Breast epithelium (tissue), 3 donors: ENCODE measurements around the gene ASIC3.
A peak's percentile ranks its signal among the peaks of the same experiment; 100 is the strongest.

Source experiments
- POLR2AphosphoS5 ChIP-seq, 3 donors: sonication (generic); formaldehyde crosslinking; IDR thresholded peaks; one replicate each; pipeline ENCODE4 v1.6.1; 2017; ENCODE audit warnings: antibody characterized with exemption in 3 of 3
- TF ChIP-seq, protein P1 (sequence below), 3 donors: fragments of 450-650 bp; IDR thresholded peaks; one replicate each; pipeline ENCODE4 v1.5.1; 2016 to 2017; ENCODE audit warnings: antibody characterized with exemption in 3 of 3, mild to moderate bottlenecking in 3 of 3, moderate library complexity in 3 of 3

DNA sequence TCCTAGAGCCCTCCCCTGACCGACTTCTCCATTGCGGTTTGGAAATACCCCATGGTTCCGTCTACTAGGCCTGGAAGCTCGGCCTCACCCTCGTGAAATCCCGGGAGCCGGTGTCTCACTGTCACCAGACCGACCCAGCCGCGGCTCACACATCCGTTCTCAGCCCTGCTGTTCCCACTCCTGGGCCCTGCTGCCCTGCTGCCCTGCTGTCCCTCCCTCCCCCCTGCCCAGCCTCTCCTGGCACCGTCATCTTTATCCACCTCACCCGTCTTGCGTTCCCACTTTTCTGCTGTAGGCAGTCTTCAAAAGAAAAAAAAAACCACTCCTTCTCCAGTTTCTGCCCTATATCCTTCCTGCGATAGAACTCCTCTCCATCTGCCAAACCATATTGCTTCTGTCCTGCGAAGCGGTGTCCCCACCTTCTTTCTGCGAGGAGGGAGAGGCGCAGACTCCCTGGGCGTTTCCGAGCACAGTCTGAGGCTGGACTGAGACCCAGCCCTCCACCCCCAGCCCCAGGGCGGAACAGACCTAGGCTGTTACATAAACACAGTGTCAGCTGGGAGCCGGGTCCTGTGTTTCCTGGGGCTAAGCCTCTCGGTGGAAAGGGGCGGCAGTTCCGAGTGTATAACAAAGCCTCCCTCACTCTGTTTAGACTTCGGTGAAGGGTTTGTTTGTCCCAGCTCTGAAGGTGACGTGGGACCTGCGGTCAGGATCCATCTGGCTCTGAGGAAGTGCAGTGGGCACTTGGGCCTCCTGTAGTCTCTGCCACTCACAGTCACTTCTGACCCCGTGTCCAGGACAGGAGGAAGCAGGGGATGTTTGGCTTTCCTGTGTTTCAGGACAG, 40.7 kb downstream of the ASIC3 start:
- TF ChIP-seq POLR2AphosphoS5 (IDR thresholded peaks at IDR 0.05), result peak in 2 of 3 donors; percentile 6 to 49
- TF ChIP-seq, protein P1, sequence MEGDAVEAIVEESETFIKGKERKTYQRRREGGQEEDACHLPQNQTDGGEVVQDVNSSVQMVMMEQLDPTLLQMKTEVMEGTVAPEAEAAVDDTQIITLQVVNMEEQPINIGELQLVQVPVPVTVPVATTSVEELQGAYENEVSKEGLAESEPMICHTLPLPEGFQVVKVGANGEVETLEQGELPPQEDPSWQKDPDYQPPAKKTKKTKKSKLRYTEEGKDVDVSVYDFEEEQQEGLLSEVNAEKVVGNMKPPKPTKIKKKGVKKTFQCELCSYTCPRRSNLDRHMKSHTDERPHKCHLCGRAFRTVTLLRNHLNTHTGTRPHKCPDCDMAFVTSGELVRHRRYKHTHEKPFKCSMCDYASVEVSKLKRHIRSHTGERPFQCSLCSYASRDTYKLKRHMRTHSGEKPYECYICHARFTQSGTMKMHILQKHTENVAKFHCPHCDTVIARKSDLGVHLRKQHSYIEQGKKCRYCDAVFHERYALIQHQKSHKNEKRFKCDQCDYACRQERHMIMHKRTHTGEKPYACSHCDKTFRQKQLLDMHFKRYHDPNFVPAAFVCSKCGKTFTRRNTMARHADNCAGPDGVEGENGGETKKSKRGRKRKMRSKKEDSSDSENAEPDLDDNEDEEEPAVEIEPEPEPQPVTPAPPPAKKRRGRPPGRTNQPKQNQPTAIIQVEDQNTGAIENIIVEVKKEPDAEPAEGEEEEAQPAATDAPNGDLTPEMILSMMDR (IDR thresholded peaks at IDR 0.05), result no peak
